Measurements from ENCODE around the gene NR4A1.

DNA sequence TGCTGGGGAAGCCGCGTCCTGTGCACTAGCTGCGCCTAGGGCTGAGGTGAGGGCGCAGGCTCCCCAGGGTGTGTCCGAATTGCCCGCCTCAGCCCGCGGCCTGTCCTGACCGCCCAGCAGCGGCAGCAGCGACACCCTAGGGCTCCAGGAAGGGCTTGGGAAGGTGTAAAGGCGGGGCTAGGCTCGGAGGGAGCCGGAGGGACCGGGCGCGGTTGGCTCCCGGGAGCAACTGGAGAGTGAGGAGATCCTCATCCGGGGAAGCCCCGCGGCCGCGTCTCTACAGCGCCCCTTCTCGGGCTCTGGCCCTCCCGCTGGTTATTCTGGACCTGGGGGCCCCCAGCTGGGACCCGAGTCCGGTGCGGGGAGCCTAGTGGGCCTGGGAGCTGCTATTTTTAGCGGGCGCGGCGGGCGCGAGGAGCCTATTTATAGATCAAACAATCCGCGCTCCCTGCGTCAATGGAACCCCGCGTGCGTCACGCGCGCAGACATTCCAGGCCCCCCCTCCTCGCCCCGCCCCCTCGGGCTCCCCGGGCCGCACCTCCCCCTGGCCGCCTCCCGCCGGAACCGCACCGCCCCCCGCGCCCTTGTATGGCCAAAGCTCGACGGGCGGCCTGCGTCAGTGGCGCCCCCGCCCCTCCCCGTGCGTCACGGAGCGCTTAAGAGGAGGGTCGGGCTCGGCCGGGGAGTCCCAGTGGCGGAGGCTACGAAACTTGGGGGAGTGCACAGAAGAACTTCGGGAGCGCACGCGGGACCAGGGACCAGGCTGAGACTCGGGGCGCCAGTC is at the start of gene NR4A1:
- TF ChIP-seq ZNF384 (IDR thresholded peaks at IDR 0.05; ENCODE audit: borderline replicate concordance, low read depth, low read length) (no peak), RUNX3 (IDR thresholded peaks at IDR 0.05; ENCODE audit: low read length) (no peak), ZNF274 (IDR thresholded peaks at IDR 0.05; ENCODE audit: insufficient read depth, insufficient read length) (no peak)
